ENCODE data around the gene METAP1D.

The METAP1D gene

DNA sequence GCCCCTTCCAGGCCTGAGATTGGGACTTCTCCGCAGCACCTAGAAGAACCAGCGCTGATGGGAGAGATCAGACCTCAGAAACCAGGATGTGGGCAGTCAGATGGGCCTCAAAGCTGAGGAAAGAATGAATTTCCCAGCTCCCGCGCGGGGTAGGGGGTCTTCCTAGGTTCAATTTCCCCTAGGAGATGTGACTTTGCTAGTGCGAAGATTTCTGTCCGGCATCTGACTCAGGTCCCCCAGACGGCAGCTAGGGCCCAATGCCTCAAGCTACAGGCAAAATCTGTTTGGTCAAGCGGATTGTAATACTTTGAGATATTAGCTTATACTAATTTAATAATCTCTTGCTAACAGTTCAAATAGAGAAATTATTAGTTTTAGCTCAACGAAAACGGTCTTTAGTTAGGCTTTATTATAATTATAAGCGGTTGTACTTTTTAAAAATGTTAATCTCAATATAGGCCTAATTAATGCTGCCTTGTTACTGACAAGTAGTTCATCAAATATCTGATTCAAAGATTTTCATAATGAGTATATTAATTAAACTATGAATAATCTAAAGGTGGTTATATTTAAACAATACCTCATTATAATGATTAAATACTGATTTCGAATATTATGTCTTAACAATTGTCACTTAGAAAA, 91.4 kb downstream of the METAP1D start:
- H3K27ac Mint-ChIP-seq = no peak overlapping the region
- peaks cover 34% of the 10 kb centered on the region for H3K4me1 Mint-ChIP-seq (ENCODE audit: low read depth)
- H3K36me3 Mint-ChIP-seq (ENCODE audit: low read depth) = peaks cover 4% of the 10 kb centered on the region
- no peak for DNase-seq (ENCODE audit: low spot score)
- no peaks in the 10 kb centered on the region for H3K9me3 Mint-ChIP-seq
- H3K4me3 Mint-ChIP-seq = no peak overlapping the region
- H3K27me3 Mint-ChIP-seq (ENCODE audit: low read depth) = peaks cover 92% of the 10 kb centered on the region

DNA sequence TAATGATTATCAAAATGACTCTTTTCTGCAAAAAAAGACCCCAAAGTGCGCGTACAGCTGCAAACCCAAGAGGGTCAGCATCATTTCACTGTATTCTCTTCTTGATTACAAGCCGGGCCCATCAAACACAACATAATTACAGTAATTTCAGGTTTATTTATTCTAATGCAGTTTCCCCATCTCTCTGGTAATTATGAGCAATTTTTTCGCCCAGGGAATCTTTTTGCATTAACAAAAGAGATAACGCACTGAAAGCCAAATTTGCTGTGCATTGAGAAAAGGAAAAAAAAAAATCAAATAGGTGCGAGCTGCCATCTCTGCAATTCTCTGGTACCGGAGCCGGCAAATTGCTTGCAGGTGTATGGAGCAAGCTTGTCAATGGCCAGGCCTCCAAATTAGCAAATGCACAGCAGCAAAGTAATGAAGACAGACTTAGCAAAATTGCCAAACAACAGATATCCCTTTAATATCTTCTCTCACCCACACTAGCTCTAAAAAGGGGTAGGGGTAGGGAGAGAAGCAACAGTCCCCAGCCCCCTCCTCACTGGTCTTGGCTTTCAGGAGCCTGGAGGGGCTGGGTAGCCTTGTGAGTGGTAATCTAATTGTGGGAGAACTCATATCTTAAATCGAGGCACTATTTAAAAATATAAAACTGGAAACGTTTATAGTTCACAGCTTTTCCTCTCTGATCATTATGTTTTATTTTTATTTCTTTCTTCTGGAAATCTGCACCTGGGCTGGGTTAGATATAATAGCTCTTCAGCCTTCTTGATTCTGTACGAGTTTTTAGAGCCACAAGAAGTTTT, 92.2 kb downstream of the METAP1D start:
- H3K4me3 Mint-ChIP-seq = no peak overlapping the region
- no peak for DNase-seq (ENCODE audit: low spot score)
- no peak overlapping the region for H3K27ac Mint-ChIP-seq
- peaks cover 91% of the 10 kb centered on the region for H3K27me3 Mint-ChIP-seq (ENCODE audit: low read depth)
- H3K9me3 Mint-ChIP-seq = no peaks in the 10 kb centered on the region
- peaks cover 30% of the 10 kb centered on the region for H3K4me1 Mint-ChIP-seq (ENCODE audit: low read depth)
- H3K36me3 Mint-ChIP-seq (ENCODE audit: low read depth) = peaks cover 4% of the 10 kb centered on the region

DNA sequence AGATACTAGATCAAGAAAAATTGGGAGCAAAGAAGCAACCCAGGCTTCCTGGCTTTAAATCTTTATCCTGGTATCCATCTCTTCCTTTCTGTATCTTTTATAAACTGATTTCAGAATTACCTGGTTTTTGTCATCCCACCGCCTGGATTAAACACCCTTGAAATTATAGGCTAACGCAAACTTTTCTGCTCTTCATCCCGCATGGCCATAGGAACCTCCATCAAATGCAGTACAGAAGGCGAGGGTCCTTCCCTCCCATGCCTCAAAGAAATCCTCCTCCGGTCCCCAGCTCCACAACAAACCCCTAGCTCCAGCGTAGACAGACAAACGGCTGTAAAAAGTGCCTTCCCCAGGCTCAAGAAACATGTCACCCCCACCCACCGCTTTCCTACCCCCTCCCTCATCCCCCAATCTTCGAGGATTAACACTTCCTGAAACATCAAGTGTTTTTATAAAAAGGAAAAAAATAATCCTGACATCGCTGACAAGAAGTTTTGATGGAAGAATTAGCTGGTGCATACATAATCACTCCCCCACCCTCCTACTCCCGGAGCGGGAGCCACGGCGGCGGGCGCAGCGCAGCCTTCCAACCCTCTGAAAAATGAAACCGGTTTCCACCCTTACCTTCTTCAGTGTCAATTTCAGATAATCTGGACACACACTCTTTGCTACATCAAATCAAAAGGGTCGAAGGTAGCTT, 93.1 kb downstream of the METAP1D start:
- DNase-seq (ENCODE audit: low spot score) = no peak
- Mint-ChIP-seq H3K27ac (peak overlapping the region; percentile 9), H3K27me3 (ENCODE audit: low read depth) (peaks cover 91% of the 10 kb centered on the region), H3K4me1 (ENCODE audit: low read depth) (peaks cover 27% of the 10 kb centered on the region), H3K4me3 (peak overlapping the region; percentile 7), H3K9me3 (no peaks in the 10 kb centered on the region), H3K36me3 (ENCODE audit: low read depth) (peaks cover 4% of the 10 kb centered on the region)

DNA sequence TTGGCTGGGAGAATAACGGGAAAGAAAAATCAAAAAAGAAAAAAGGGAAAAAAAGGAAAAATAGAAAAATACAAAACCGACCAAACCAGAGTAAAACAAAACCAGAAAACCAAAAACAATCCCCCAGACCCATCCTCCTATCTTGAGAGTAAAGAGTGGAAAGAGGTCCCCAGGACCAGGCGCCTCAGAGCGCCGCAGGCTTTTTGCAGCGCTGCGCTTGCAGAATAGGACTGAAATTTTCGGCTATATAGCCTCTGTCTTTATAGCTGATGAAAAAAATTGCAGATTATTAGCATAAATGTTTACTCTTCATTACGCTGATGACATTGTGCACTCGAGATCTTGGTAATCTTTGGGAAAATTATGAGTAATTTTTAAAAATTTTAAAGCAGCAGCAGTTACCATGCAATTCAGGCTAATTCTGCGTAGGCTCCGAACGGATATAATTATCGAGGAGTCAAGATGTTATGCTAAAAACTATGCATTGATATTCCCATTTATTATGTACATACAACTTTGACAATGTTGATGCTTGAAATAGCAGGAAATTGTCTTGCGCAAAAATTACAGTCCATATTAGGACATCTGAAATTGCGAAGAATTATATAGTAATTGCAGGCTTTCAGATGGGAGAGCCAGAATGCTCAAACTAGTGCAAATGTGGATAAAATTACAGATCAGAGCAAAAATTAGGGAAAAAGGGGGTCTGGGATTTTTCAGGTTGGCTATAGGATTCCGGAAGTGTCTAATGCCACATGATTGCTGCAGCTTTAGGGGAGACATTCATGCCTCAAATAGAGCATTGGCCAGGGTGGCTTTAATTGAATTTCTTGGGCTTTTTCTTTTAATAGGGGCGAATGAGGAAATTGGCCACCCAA, 93.9 kb downstream of the METAP1D start:
- H3K27ac Mint-ChIP-seq = peak overlapping the region; percentile 46
- peaks cover 21% of the 10 kb centered on the region for H3K4me1 Mint-ChIP-seq (ENCODE audit: low read depth)
- peaks cover 3% of the 10 kb centered on the region for H3K36me3 Mint-ChIP-seq (ENCODE audit: low read depth)
- H3K9me3 Mint-ChIP-seq = no peaks in the 10 kb centered on the region
- DNase-seq (ENCODE audit: low spot score) = no peak
- peak overlapping the region; percentile 7 for H3K4me3 Mint-ChIP-seq
- peaks cover 89% of the 10 kb centered on the region for H3K27me3 Mint-ChIP-seq (ENCODE audit: low read depth)

DNA sequence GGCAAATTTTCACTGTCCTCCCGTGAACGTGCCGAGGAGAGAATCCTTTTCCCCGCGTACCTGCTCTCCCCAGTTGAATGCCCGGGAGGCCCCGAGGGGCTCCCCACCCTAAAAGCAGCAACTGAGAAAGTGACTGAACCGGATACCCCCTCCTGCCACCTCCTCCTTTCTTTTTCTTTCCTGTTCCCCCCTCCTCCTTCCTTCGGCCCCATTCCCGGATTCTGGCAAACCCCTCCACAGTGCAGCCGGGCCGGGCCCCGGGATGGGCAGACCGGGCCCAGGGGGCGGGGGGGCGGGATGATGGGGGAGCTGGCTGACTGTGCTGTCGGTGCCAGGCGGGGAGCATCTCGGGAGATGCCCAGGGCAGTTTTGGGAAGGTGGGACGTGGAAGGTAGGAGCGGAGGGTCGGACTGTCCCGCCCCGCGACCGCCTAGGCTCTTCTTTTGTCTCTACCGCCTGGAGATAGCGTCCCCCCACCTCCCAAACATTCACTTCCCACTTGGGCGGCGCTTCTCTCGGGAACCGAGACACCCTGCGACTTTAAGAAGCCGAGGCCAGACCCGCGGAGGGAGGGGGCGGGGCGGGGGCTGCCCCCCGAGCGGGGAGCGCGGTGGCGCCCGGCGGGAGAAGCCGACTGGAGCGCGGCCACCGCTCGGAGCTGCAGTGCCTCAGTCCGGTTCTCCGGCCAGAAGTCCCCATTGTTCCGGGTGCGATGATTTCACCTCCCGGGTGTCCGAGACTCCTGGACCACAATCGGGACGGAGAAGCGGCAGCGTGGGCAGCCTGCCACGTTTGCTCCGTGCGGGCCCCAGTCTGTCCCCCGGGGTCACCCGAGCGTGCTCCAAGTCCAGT, 94.8 kb downstream of the METAP1D start:
- H3K27me3 Mint-ChIP-seq (ENCODE audit: low read depth) = peaks cover 83% of the 10 kb centered on the region

DNA sequence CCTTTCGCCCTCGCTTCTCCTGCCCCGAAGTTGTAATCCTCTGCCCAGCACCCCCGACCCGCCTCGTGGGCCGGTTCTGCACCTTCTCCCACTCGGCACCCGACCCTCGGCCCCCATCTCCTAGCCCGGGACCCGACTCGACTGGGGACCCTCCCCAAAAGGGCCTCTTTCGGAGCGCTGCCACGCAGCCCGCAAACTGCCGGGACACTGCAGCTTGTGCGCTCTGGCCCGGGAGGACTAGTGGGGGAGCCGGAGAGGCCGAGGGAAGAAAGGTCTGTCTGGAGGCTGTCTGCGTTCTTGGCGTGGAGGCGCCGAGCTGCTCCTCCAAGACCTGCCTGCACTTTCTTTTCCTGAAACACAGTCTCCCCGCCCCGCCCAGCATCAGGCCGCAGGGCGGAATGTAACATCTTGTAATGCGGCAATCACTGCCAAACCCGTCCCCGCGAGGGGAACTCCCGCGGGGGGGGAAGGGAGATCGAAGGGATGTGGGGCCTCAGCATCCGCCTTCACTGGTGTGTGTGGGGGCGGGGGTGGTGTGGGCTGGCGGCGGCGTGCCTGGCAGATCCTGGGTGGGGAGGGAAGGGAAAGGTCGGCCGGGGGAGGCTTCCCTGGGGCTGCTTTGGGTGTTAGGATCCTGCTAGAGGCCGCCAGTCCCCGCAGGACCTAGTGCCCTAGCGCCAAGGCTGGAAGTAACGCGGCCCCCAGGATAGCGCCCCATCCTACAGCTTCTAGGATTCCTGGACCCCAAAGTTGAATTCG, 95.6 kb downstream of the METAP1D start:
- Mint-ChIP-seq H3K4me1 (ENCODE audit: low read depth) (peaks cover 22% of the 10 kb centered on the region), H3K27ac (peak overlapping the region; percentile 66), H3K27me3 (ENCODE audit: low read depth) (peaks cover 81% of the 10 kb centered on the region), H3K9me3 (no peaks in the 10 kb centered on the region), H3K36me3 (ENCODE audit: low read depth) (peaks cover 5% of the 10 kb centered on the region), H3K4me3 (peak overlapping the region; percentile 75)
- DNase-seq (ENCODE audit: low spot score) = peak; percentile 42

More for the DNA sequence above, 94.8 kb downstream of the METAP1D start:
- H3K36me3 Mint-ChIP-seq (ENCODE audit: low read depth) = peaks cover 5% of the 10 kb centered on the region
- no peaks in the 10 kb centered on the region for H3K9me3 Mint-ChIP-seq
- DNase-seq (ENCODE audit: low spot score) = no peak
- no peak overlapping the region for H3K27ac Mint-ChIP-seq
- peaks cover 22% of the 10 kb centered on the region for H3K4me1 Mint-ChIP-seq (ENCODE audit: low read depth)
- peak overlapping the region; percentile 75 for H3K4me3 Mint-ChIP-seq

DNA sequence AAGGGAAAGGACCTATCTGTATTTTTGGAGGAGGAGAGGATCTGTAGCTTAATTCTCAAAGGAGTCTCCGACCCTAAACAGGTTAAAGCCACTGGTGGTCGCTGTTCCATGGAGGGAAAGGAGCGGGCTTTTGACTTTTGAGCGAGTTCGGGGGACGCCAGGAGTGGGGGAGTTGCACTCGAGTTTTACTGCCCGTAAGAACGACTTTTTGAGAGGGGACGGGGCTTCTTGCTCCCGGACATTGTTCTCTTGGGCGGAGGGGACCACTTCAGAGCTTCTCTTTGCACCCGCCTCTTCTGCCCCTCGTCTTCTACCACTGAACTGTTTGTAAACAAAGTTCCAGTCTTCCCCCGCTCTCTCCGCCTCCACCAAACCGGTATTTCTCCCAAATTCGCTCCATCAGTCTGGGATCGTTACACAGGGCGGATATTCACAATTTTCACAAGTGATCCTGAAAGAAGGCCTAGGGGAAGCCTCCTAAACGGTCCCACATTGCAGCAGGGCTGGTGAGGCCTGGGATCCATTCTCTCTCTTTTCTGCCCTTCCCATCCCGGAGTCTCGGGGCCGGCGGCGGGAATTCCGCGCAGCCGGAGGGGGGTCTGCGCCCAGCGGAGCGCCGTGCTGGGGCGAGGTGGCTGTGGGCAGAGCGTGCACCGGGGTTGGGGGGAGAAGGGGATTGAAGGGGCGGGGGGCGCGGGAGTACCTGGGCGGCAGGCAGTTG, 96.3 kb downstream of the METAP1D start:
- peaks cover 79% of the 10 kb centered on the region for H3K27me3 Mint-ChIP-seq (ENCODE audit: low read depth)
- peak overlapping the region; percentile 66 for H3K27ac Mint-ChIP-seq

DNA sequence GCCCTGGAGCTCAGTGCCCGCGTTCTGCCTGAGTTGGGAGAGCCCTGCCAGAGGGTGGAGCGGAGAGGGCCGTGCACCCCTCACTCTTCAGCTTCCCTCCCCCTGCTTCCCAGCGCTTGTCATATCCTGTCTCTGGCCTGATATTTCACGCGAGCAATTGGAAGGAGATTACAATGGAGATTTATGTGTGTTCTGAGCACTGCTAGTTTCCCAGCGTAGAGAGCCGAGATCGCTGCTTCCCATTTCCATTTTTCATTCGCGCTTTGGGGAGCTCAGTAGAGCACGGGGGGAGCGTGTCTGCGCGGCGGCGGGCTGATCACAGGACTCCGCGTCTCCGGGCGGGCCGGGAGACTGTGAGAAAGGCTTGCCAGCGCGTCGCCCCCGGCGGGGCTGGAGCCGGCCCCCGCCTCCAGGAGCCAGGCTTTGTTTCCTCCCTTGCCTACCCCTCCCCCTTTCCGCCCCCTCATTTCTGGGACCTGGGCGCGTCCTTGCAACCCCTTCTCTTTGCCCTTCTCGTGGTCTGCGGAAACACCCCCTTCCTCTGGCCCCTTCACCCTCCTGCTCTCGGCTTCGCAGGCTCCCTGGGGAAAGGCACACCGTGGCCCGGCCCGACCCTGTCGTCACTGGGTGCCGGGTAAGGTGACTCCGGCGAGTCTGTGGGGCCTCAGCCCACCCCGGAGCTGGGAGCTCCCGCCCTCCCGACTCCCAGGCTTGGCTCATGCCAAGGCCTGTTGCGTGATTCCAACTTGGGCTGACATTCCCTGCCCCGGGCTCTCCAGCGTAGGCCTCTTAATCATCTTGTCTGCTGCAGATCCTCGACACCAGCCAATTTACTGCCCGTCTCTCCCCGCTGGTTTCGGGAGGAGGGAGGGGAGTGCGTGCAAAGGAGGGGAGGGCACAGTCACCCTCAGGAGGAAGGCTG, 97.1 kb downstream of the METAP1D start:
- Mint-ChIP-seq H3K27ac (peak overlapping the region; percentile 73), H3K9me3 (no peaks in the 10 kb centered on the region), H3K36me3 (ENCODE audit: low read depth) (peaks cover 5% of the 10 kb centered on the region), H3K4me3 (peak overlapping the region; percentile 60), H3K4me1 (ENCODE audit: low read depth) (peaks cover 27% of the 10 kb centered on the region), H3K27me3 (ENCODE audit: low read depth) (peaks cover 81% of the 10 kb centered on the region)
- no peak for DNase-seq (ENCODE audit: low spot score)

More for the DNA sequence above, 96.3 kb downstream of the METAP1D start:
- H3K4me1 Mint-ChIP-seq (ENCODE audit: low read depth) = peaks cover 23% of the 10 kb centered on the region
- peaks cover 5% of the 10 kb centered on the region for H3K36me3 Mint-ChIP-seq (ENCODE audit: low read depth)
- H3K4me3 Mint-ChIP-seq = peak overlapping the region; percentile 75
- no peak for DNase-seq (ENCODE audit: low spot score)
- no peaks in the 10 kb centered on the region for H3K9me3 Mint-ChIP-seq

DNA sequence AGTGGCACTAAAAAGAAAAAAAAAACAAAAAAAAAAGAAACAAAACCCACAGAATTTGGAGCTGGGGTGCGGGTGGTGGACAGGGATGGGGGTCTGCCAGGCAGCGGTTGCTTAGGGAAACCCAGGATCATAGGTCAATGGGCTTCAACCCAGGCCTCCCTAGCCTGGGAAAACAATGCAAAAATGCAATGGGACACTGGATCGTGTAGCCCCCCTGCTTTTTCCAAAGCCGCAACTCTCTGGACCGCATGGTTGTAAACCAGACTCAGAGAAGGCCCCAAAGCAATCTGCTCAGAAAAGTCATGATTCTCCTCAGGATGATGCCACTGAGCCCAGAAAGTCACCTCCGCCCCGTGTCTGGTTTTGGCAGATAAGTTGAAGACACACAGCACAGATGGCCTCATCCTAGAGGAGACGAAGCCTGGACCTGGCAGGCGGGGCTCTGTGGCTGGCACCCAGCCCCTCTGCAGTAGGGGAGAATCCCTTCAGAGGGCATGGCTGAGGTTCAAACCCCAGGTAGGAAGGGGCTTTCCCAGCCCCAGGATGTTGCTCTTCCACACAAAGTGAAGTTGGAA, 97.9 kb downstream of the METAP1D start:
- Mint-ChIP-seq H3K9me3 (no peaks in the 10 kb centered on the region), H3K4me3 (no peak overlapping the region), H3K27me3 (ENCODE audit: low read depth) (peaks cover 80% of the 10 kb centered on the region), H3K36me3 (ENCODE audit: low read depth) (peaks cover 5% of the 10 kb centered on the region), H3K27ac (no peak overlapping the region), H3K4me1 (ENCODE audit: low read depth) (peaks cover 32% of the 10 kb centered on the region)
- DNase-seq (ENCODE audit: low spot score) = no peak

DNA sequence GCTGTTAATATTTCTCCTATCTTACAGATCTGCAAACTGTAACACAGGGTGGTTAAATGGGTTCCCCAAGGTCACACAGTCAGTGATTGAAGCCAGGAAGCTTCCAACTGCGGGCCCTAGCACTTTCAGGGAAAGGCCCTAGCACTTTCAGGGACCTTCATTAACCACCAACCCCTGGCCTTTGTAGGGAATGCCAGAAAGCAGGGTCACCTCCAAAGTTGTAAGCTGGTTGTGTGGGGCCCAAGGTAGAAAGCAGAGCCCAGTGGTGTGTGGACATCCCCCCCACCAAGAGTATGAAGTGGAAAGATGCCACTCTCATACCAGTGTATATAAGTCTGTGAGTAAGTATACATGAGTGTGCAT, 98.5 kb downstream of the METAP1D start:
- Mint-ChIP-seq H3K9me3 (no peaks in the 10 kb centered on the region), H3K4me1 (ENCODE audit: low read depth) (peaks cover 33% of the 10 kb centered on the region), H3K27ac (peak overlapping the region; percentile 69), H3K36me3 (ENCODE audit: low read depth) (peaks cover 4% of the 10 kb centered on the region), H3K27me3 (ENCODE audit: low read depth) (peaks cover 80% of the 10 kb centered on the region), H3K4me3 (peak overlapping the region; percentile 50)
- no peak for DNase-seq (ENCODE audit: low spot score)

Data from T-helper 2 cell treated with Interferon-gamma antibody and Interleukin-4, amounts not matched to agents 5 μg/mL and 100 μg/mL, for 36 hours (primary cell).